Neural cell (in vitro differentiated cells): ENCODE measurements around the gene P2RY8. TPM values are rescaled to one million over a fixed set of nuclear protein-coding genes. Genes with fewer than 3 reads are reported as not detected.
"Not testable (repeated sequence)": the region's sequence is repeated elsewhere in the genome, so short reads cannot be mapped to it uniquely, and the experiment has no call there.

Experiments used
- H2AFZ ChIP-seq: fragments of 200-600, 300-800 bp; sonication (generic), shearing (Covaris generic); 2 replicates; pipeline ENCODE4 v1.6.0; 2014; ENCODE audit warnings: low read depth, mild to moderate bottlenecking, antibody characterized with exemption, low read length, moderate library complexity
- H3F3A ChIP-seq: fragments of 200-600 bp; shearing (Covaris generic); 2 replicates; pipeline ENCODE4 v1.6.1; 2016; ENCODE audit warnings: mild to moderate bottlenecking, moderate library complexity, mixed read lengths, antibody characterized with exemption, low read length; ENCODE audit not compliant: insufficient read depth, poor library complexity, severe bottlenecking
- H3K27ac ChIP-seq: fragments of 200-600, 300-800 bp; sonication (generic), shearing (Covaris generic); 2 replicates; pipeline ENCODE4 v1.5.1; 2014; ENCODE audit warnings: mild to moderate bottlenecking, low read length, moderate library complexity
- H3K27me3 ChIP-seq: fragments of 300-800, 200-600 bp; sonication (generic), shearing (Covaris generic); 2 replicates; pipeline ENCODE4 v1.6.0; 2014; ENCODE audit warnings: mild to moderate bottlenecking, low read depth, low read length, moderate library complexity; ENCODE audit not compliant: insufficient read depth
- H3K36me3 ChIP-seq: fragments of 300-800, 200-600 bp; sonication (generic), shearing (Covaris generic); 2 replicates; pipeline ENCODE4 v1.5.1; 2014; ENCODE audit warnings: mild to moderate bottlenecking, antibody characterized with exemption, low read length, moderate library complexity; ENCODE audit not compliant: insufficient read depth
- H3K4me2 ChIP-seq: fragments of 300-800, 200-600 bp; sonication (generic), shearing (Covaris generic); 2 replicates; pipeline ENCODE4 v1.6.0; 2014; ENCODE audit warnings: mild to moderate bottlenecking, low read length
- H3K4me3 ChIP-seq: fragments of 300-800, 200-600 bp; sonication (generic), shearing (Covaris generic); 2 replicates; pipeline ENCODE4 v1.5.1; 2014; ENCODE audit warnings: mild to moderate bottlenecking, low read length, moderate library complexity
- H3K79me2 ChIP-seq: fragments of 200-600 bp; shearing (Covaris generic); replicated peaks from 2 replicates; pipeline ENCODE4 v1.6.0; 2014; ENCODE audit warnings: mild to moderate bottlenecking, low read length, moderate library complexity; ENCODE audit not compliant: insufficient read depth
- H3K9ac ChIP-seq: fragments of 300-800, 200-600 bp; sonication (generic), shearing (Covaris generic); 2 replicates; pipeline ENCODE4 v1.6.1; 2016; ENCODE audit warnings: mild to moderate bottlenecking, low read length, mixed read lengths
- H3K9me2 ChIP-seq: fragments of 200-600 bp; shearing (Covaris generic); 2 replicates; pipeline ENCODE4 v1.6.1; 2016; ENCODE audit warnings: mild to moderate bottlenecking, low read length, mixed read lengths; ENCODE audit not compliant: insufficient read depth
- H3K9me3 ChIP-seq: fragments of 200-600, 300-800 bp; sonication (generic), shearing (Covaris generic); 2 replicates; pipeline ENCODE4 v1.6.1; 2016; ENCODE audit warnings: mild to moderate bottlenecking, mixed run types, low read length, moderate library complexity, mixed read lengths
- H4K20me1 ChIP-seq: fragments of 200-600 bp; shearing (Covaris generic); 2 replicates; pipeline ENCODE4 v1.6.1; 2016; ENCODE audit warnings: mild to moderate bottlenecking, mixed run types; ENCODE audit not compliant: insufficient read depth
- CTCF ChIP-seq: fragments of 450-650 bp; IDR thresholded peaks from 2 replicates; pipeline ENCODE4 v1.5.1; 2014; ENCODE audit warnings: antibody characterized with exemption, mild to moderate bottlenecking, moderate library complexity; ENCODE audit not compliant: poor library complexity, severe bottlenecking
- EP300 ChIP-seq: fragments of 450-650 bp; conservative IDR thresholded peaks from 2 replicates; pipeline ENCODE4 v1.6.1; 2014; ENCODE audit warnings: antibody characterized with exemption, mild to moderate bottlenecking, moderate library complexity; ENCODE audit not compliant: poor library complexity, severe bottlenecking
- EZH2 ChIP-seq: fragments of 200-600, 300-800 bp; shearing (Covaris generic), sonication (generic); IDR thresholded peaks from 2 replicates; pipeline ENCODE4 v1.6.1; 2014; ENCODE audit warnings: antibody characterized with exemption, low read length, borderline replicate concordance, mild to moderate bottlenecking; ENCODE audit not compliant: insufficient read depth, poor library complexity, severe bottlenecking
- MXI1 ChIP-seq: fragments of 450-650 bp; conservative IDR thresholded peaks from 2 replicates; pipeline ENCODE4 v1.6.1; 2014; ENCODE audit warnings: antibody characterized with exemption, mild to moderate bottlenecking; ENCODE audit not compliant: poor library complexity, severe bottlenecking
- POLR2AphosphoS5 ChIP-seq: IDR thresholded peaks from 2 replicates; pipeline ENCODE4 v1.6.1; 2012
- RAD21 ChIP-seq: fragments of 450-650 bp; conservative IDR thresholded peaks from 2 replicates; pipeline ENCODE4 v1.6.1; 2014; ENCODE audit warnings: antibody characterized with exemption, mild to moderate bottlenecking, moderate library complexity
- REST ChIP-seq: IDR thresholded peaks from 2 replicates; pipeline ENCODE4 v1.6.1; 2012; ENCODE audit warnings: borderline replicate concordance
- SMC3 ChIP-seq: fragments of 450-650 bp; conservative IDR thresholded peaks from 2 replicates; pipeline ENCODE4 v1.6.1; 2014; ENCODE audit warnings: antibody characterized with exemption, mild to moderate bottlenecking, moderate library complexity; ENCODE audit not compliant: poor library complexity
- TAF1 ChIP-seq: IDR thresholded peaks from 2 replicates; pipeline ENCODE4 v1.6.1; 2012; ENCODE audit warnings: low read depth
- polyA plus RNA-seq: library from polyadenylated mRNA; depleted of rRNA; stranded (reverse); fragments of >200 nt; gene quantifications from 2 replicates; pipeline ENCODE4 v1.2.3, GENCODE V29; 2014

P2RY8 gene
- polyA plus RNA-seq, 1 donor from 2014 or later: not detected

DNA sequence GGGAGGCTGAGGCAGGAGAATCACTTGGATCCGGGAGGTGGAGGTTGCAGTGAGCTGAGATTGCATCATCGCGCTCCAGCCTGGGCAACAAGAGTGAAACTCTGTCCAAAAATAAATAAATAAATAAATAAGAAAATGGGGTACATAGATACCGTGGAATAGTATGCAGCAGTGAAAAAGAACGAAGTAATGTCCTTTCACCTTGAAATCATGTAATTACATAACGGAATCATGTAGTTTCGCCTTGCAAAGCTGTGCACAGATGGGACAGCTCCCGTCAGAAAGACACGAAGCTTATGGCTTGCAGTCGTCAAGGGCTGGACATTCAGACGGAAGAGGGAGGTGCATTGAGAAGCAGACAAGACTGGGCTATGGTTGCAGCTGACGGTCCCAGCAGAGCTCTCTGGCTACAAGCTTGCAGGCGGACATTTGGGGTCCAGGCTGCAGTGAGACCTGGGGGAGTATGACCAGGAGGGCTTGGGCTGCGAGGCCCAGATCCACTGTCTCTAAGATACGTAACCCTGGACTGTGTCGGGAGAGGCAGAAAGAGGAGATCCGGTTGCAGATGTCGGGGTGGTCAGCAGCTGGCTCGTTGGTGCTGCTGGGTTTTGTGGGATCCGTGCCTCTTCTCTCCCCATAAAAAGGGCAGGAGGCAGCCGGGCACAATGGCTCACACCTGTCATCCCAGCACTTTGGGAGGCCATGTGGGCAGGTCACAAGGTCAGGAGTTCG lies 6.2 kb upstream of the P2RY8 start:
- Histone ChIP-seq H3K27ac (no peak overlapping the region), H3K4me2 (no peak overlapping the region), H3K9me2 (no peaks in the 10 kb centered on the region), H3K36me3 (no peaks in the 10 kb centered on the region), H3K4me3 (no peak overlapping the region), H3K79me2 (no peaks in the 10 kb centered on the region), H3K27me3 (no peaks in the 10 kb centered on the region), H3K9ac (no peak overlapping the region), H2AFZ (no peak overlapping the region), H3K9me3 (no peaks in the 10 kb centered on the region), H3F3A (no peaks in the 10 kb centered on the region), H4K20me1 (no peaks in the 10 kb centered on the region)
- TF ChIP-seq SMC3 (no peak), EP300 (no peak), EZH2 (no peak), REST (no peak), POLR2AphosphoS5 (no peak), CTCF (no peak), TAF1 (no peak), RAD21 (no peak), MXI1 (no peak)

GRCh38 chrX:1539146-1539545 lies 2.2 kb upstream of the P2RY8 start:
- H3K79me2 ChIP-seq, H3K27ac ChIP-seq, H3K27me3 ChIP-seq, H3K4me3 ChIP-seq, H3F3A ChIP-seq, H3K36me3 ChIP-seq, H4K20me1 ChIP-seq, H3K4me2 ChIP-seq, H3K9me2 ChIP-seq, H3K9me3 ChIP-seq, H3K9ac ChIP-seq, H2AFZ ChIP-seq: not testable (repeated sequence)

- not testable (repeated sequence) for H3K9ac ChIP-seq, H4K20me1 ChIP-seq, H2AFZ ChIP-seq, H3K4me3 ChIP-seq, H3K9me3 ChIP-seq, H3K79me2 ChIP-seq, H3F3A ChIP-seq, H3K27me3 ChIP-seq, H3K9me2 ChIP-seq, H3K4me2 ChIP-seq, H3K27ac ChIP-seq, H3K36me3 ChIP-seq
These were observed 718 bp upstream of the P2RY8 start for GRCh38 chrX:1537716-1538090.
